Endothelial cell of umbilical vein (primary cell): ENCODE data around the gene AKAIN1. TPM values are rescaled to one million over a fixed set of nuclear protein-coding genes. Genes with fewer than 3 reads are reported as not detected.

ENCODE experiments used
- BruUV-seq: library from RNA; stranded (reverse); fragments of 400-500 nt; replicated peaks from 2 replicates; lab custom pipeline; 2021; lab: Mats Ljungman, UMichigan
- CTCF ChIA-PET: fragments of 300-600, 350-600 bp; sonication (Branson Sonifier 250); formaldehyde crosslinking; loops from one replicate; lab custom pipeline; 2021; ENCODE audit warnings: antibody characterized with exemption, inconsistent platforms; lab: Charles Lee
- POLR2A ChIA-PET: fragments of 300-600, 350-600 bp; sonication (Branson Sonifier 250); formaldehyde crosslinking; loops from one replicate; lab custom pipeline; 2021; ENCODE audit warnings: antibody characterized with exemption, inconsistent platforms; lab: Charles Lee
- DNase-seq: peaks from one replicate; pipeline ENCODE4 v3.0.0-alpha.2; 2011; ENCODE audit warnings: low read depth, low spot score
- FAIRE-seq: peaks from 2 replicates; lab custom pipeline; 2011; peaks lifted over from hg19 to GRCh38; lab: Jason Lieb, UNC
- H2AFZ ChIP-seq: 2 replicates; pipeline ENCODE4 v1.6.0; 2012; ENCODE audit warnings: low read depth, low read length, control low read depth, inconsistent platforms
- H3K27ac ChIP-seq: 2 replicates; pipeline ENCODE4 v1.5.1; 2011; ENCODE audit warnings: low read depth, mild to moderate bottlenecking, control low read depth, low read length, moderate library complexity; ENCODE audit not compliant: insufficient read depth
- H3K27me3 ChIP-seq, 2 experiments: 2 replicates each; pipeline versions ENCODE4 v1.6.0 to v1.6.1; 2011; ENCODE audit warnings: low read length in 2 of 2, mixed read lengths in 1 of 2; ENCODE audit not compliant: control insufficient read depth in 2 of 2, insufficient read depth in 2 of 2
- H3K36me3 ChIP-seq, 2 experiments: 2 replicates in 1 of 2; 3 replicates in 1 of 2; pipeline ENCODE4 v1.5.1; 2011; ENCODE audit warnings: low read length in 2 of 2, mild to moderate bottlenecking in 1 of 2, moderate library complexity in 1 of 2; ENCODE audit not compliant: control insufficient read depth in 2 of 2, insufficient read depth in 2 of 2; ENCODE audit errors: extremely low read depth in 1 of 2
- H3K4me1 ChIP-seq: 3 replicates; pipeline ENCODE4 v1.5.1; 2011; ENCODE audit warnings: mild to moderate bottlenecking, low read length; ENCODE audit not compliant: control insufficient read depth, insufficient read depth; ENCODE audit errors: extremely low read depth
- H3K4me2 ChIP-seq: 2 replicates; pipeline ENCODE4 v1.6.1; 2011; ENCODE audit warnings: low read length, control low read depth, mixed read lengths; ENCODE audit not compliant: insufficient read depth
- H3K4me3 ChIP-seq, 3 experiments: fragments of 200-600 bp in 1 of 3; sonication (generic), shearing (Covaris generic) in 1 of 3; replicated peaks in 1 of 3; 2 replicates each; pipeline ENCODE4 v1.5.1; 2011 to 2016; ENCODE audit warnings: control low read depth in 3 of 3, low read length in 3 of 3, mild to moderate bottlenecking in 2 of 3, inconsistent platforms in 1 of 3, low read depth in 1 of 3, moderate library complexity in 1 of 3; ENCODE audit not compliant: insufficient read depth in 1 of 3
- H3K79me2 ChIP-seq: 2 replicates; pipeline ENCODE4 v1.6.0; 2012; ENCODE audit warnings: low read length, inconsistent platforms; ENCODE audit not compliant: control insufficient read depth, insufficient read depth
- H3K9ac ChIP-seq: replicated peaks from 2 replicates; pipeline ENCODE3; 2011; ENCODE audit warnings: low read length, control low read depth; ENCODE audit not compliant: insufficient read depth; ENCODE audit errors: extremely low read depth
- H3K9me1 ChIP-seq: replicated peaks from 3 replicates; pipeline ENCODE4 v1.6.0; 2011; ENCODE audit warnings: mild to moderate bottlenecking, low read length; ENCODE audit not compliant: control insufficient read depth, insufficient read depth; ENCODE audit errors: extremely low read depth
- H3K9me3 ChIP-seq: replicated peaks from 2 replicates; pipeline ENCODE4 v1.5.1; 2012; ENCODE audit warnings: low read length, inconsistent platforms; ENCODE audit not compliant: control insufficient read depth, insufficient read depth
- H4K20me1 ChIP-seq: replicated peaks from 2 replicates; pipeline ENCODE3; 2011; ENCODE audit warnings: mild to moderate bottlenecking, low read length; ENCODE audit not compliant: control insufficient read depth, insufficient read depth; ENCODE audit errors: extremely low read depth
- EZH2 ChIP-seq: IDR thresholded peaks from 2 replicates; pipeline ENCODE4 v1.6.1; 2012; ENCODE audit warnings: borderline replicate concordance, low read depth, mild to moderate bottlenecking, moderate library complexity, low read length, inconsistent platforms; ENCODE audit not compliant: severe bottlenecking
- FOS ChIP-seq: IDR thresholded peaks from 2 replicates; pipeline ENCODE4 v1.6.1; 2011; ENCODE audit warnings: mild to moderate bottlenecking, low read length, moderate library complexity, borderline replicate concordance; ENCODE audit not compliant: insufficient read depth
- GATA2 ChIP-seq: IDR thresholded peaks from 2 replicates; pipeline ENCODE4 v1.7.0; 2011; ENCODE audit warnings: low read depth, mild to moderate bottlenecking, moderate library complexity, mixed read lengths, low read length; ENCODE audit not compliant: insufficient read length, insufficient read depth
- JUN ChIP-seq: IDR thresholded peaks from 2 replicates; pipeline ENCODE4 v1.6.1; 2011; ENCODE audit warnings: borderline replicate concordance, low read depth; ENCODE audit not compliant: insufficient read length, insufficient read depth
- MAX ChIP-seq: IDR thresholded peaks from 2 replicates; pipeline ENCODE4 v1.6.1; 2011; ENCODE audit not compliant: insufficient read depth, insufficient read length
- MYC ChIP-seq: IDR thresholded peaks from one replicate; pipeline ENCODE4 v1.6.1; 2011; ENCODE audit warnings: mild to moderate bottlenecking, low read depth, low read length
- POLR2A ChIP-seq: IDR thresholded peaks from 2 replicates; pipeline ENCODE4 v1.6.1; 2012; ENCODE audit warnings: low read depth, mild to moderate bottlenecking, control low read depth, low read length
- POLR2AphosphoS5 ChIP-seq: IDR thresholded peaks from 2 replicates; pipeline ENCODE4 v1.6.1; 2012; ENCODE audit warnings: low read depth, mild to moderate bottlenecking, control low read depth, low read length, moderate library complexity; ENCODE audit not compliant: insufficient read depth
- dilution Hi-C: fragments of 300-500 bp; cut with MboI; formaldehyde crosslinking; loops from one replicate; pipeline ENCODE4 v1.15.0; 2019; ENCODE audit warnings: low sequenced_read_pairs; ENCODE audit not compliant: extremely low pct_ligation_motif_present
- intact Hi-C: fragments of 100-400 bp; cut with micrococcal nuclease; formaldehyde crosslinking; loops from one replicate; pipeline ENCODE4 v1.10.0; 2022
- polyA plus RNA-seq, 4 experiments: library from polyadenylated mRNA; depleted of rRNA in 3 of 4; stranded (reverse) in 3 of 4; unstranded in 1 of 4; fragments of >200 nt; gene quantifications; 2 replicates each; pipeline versions ENCODE4 v1.2.1 to v1.2.3, GENCODE V29; 2011 to 2012; ENCODE audit warnings: missing spikeins in 1 of 4
- total RNA-seq: library from RNA; stranded (reverse); gene quantifications from 2 replicates; pipeline ENCODE4 v1.2.3, GENCODE V29; 2021
- TF ChIP-seq, protein P1 (sequence below), 2 donors: IDR thresholded peaks; 1 replicate in 1 of 2; 2 replicates in 1 of 2; pipeline ENCODE4 v1.5.1; 2011; ENCODE audit warnings: low read length in 2 of 2, mild to moderate bottlenecking in 2 of 2, moderate library complexity in 2 of 2, control low read depth in 1 of 2, inconsistent platforms in 1 of 2, low read depth in 1 of 2; ENCODE audit not compliant: insufficient read depth in 1 of 2; ENCODE audit errors: extremely low read depth in 1 of 2

Gene AKAIN1
- total and polyA plus RNA-seq, 2 donors (not counting 3 experiments of a cell fraction or from before 2014, with no cell fraction given), result not detected

DNA sequence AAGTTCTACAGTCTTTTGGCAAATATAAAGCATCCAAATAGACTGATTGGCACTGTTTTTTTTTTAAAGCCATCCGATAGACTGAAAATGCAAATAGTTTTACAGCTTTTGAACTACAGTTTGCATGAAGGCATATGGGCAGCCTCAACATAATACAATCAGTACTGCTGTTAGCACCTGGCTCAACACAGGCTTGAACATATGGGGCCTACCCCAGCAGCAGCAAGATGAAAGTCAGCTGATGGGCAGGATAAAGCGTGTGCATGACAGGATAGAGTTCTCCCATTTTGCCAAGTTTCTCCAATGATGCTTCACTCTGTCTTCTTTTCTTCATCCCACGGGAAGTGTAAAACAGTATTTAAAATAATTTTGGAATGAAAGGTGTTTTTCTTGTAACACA is 1.3 kb upstream of the AKAIN1 start:
- Histone ChIP-seq H3K9me1 (no peaks in the 10 kb centered on the region), H3K4me3 (no peak overlapping the region), H3K9ac (no peak overlapping the region), H3K9me3 (no peaks in the 10 kb centered on the region), H3K27me3 (peaks cover 12 to 14% of the 10 kb centered on the region in 2 experiments), H3K79me2 (no peaks in the 10 kb centered on the region), H3K4me1 (no peaks in the 10 kb centered on the region), H3K27ac (no peak overlapping the region), H3K4me2 (no peak overlapping the region), H2AFZ (no peak overlapping the region), H4K20me1 (no peaks in the 10 kb centered on the region), H3K36me3 (no peaks in the 10 kb centered on the region)
- ChIA-PET POLR2A (no interaction called here), CTCF (no interaction called here)
- dilution Hi-C loops, result no loop called here
- DNase-seq (no peak), FAIRE-seq (no peak)
- intact Hi-C loops, result no loop called here
- BruUV-seq, result no TSS peak
- no peak for TF ChIP-seq GATA2
- TF ChIP-seq POLR2A, result no peak
- TF ChIP-seq, protein P1, sequence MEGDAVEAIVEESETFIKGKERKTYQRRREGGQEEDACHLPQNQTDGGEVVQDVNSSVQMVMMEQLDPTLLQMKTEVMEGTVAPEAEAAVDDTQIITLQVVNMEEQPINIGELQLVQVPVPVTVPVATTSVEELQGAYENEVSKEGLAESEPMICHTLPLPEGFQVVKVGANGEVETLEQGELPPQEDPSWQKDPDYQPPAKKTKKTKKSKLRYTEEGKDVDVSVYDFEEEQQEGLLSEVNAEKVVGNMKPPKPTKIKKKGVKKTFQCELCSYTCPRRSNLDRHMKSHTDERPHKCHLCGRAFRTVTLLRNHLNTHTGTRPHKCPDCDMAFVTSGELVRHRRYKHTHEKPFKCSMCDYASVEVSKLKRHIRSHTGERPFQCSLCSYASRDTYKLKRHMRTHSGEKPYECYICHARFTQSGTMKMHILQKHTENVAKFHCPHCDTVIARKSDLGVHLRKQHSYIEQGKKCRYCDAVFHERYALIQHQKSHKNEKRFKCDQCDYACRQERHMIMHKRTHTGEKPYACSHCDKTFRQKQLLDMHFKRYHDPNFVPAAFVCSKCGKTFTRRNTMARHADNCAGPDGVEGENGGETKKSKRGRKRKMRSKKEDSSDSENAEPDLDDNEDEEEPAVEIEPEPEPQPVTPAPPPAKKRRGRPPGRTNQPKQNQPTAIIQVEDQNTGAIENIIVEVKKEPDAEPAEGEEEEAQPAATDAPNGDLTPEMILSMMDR (IDR thresholded peaks at IDR 0.05; ENCODE audit: extremely low read depth in 1 of 2, insufficient read depth in 1 of 2, low read depth in 1 of 2, low read length in 2 of 2), result no peak
- TF ChIP-seq POLR2AphosphoS5, result no peak
- no peak for TF ChIP-seq JUN
- TF ChIP-seq MYC, result no peak
- TF ChIP-seq EZH2, result no peak
- TF ChIP-seq FOS, result no peak
- no peak for TF ChIP-seq MAX
